Measurements from ENCODE around the gene TPCN1.
A peak's percentile ranks its signal among the peaks of the same experiment; 100 is the strongest.
"Not testable (repeated sequence)": the region's sequence is repeated elsewhere in the genome, so short reads cannot be mapped to it uniquely, and the experiment has no call there.

TPCN1 gene

DNA sequence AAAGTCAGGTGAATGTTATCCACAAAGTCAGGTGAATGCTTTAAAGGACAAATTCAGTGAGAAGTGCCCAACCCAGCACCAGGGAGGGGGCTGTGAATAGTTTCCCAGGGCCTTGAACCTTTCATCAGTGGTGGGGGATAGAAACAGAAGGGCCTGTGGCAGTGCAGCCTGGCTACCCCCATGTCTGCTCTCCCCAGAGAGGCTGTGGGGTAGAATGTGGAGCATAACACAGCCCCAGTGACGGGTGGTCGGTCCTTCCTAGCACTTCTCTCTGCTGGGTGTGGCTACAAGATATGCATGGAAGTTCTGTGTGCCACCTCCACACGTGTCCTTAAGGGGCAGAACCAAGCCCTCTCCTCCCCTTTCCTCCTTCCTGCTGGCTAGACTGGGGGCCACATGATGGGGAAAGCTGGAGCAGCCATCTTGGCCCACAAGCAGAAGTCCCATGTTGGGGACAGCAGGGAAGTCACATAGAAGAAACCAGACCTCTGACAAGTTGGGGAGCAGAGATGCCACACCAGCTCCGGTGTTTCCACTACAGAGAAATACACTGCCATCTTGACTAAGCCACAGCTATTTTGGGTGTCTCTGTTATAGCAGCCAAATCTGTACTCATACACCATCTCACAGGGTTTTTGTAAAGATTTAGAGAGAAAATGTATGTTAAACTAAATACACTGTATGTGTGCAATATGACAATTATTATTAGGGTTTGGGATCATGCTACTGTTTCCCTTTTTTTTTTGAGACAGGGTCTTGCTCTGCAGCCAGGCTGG, 18.8 kb upstream of the TPCN1 start:
- DNase-seq (ENCODE audit: low read depth) = no peak
- no peak overlapping the region for H3K4me3 ChIP-seq (replicated peaks; ENCODE audit: low read depth, low read length)
- TF ChIP-seq, protein P1, sequence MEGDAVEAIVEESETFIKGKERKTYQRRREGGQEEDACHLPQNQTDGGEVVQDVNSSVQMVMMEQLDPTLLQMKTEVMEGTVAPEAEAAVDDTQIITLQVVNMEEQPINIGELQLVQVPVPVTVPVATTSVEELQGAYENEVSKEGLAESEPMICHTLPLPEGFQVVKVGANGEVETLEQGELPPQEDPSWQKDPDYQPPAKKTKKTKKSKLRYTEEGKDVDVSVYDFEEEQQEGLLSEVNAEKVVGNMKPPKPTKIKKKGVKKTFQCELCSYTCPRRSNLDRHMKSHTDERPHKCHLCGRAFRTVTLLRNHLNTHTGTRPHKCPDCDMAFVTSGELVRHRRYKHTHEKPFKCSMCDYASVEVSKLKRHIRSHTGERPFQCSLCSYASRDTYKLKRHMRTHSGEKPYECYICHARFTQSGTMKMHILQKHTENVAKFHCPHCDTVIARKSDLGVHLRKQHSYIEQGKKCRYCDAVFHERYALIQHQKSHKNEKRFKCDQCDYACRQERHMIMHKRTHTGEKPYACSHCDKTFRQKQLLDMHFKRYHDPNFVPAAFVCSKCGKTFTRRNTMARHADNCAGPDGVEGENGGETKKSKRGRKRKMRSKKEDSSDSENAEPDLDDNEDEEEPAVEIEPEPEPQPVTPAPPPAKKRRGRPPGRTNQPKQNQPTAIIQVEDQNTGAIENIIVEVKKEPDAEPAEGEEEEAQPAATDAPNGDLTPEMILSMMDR (IDR thresholded peaks at IDR 0.05; ENCODE audit: low read length, missing control alignments) = no peak

DNA sequence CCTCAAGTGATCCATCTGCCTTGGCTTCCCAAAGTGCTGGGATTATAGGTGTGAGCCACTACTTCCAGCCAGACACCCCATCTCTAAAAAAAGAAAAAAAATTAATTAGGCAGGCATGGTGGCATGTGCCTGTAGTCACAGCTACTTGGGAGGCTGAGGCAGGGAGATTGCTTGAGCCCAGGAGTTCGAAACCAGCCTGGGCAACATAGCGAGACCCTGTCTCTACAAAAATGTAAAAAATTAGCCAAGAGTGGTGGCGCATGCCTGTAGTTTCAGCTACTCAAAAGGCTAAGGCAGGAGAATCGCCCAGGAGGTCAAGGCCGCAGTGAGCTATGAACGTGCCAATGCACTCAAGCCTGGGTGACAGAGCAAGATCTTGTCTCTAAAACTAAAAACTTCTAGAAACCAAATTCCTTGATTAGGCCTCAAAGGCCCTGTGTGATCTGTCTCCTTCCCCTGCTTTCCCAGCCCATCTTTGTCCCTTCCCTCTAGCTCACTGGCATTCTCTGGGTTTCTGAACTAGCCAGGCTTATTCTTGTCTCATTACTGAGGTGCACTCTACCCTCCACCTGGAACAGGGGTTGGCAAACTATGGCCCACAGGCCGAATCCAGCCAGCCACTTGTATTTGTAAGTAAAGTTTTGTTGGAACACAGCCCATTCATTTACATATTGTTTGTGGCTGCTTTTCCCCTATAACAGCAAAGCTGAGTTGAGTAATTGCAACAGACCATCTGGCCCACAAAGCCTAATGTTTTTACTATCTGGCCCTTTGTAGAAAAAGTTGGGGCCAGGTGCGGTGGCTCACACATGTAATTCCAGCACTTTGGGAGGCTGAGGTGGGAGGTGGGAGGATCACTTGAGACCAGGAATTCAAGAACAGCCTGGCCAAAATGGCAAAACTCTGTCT, 17.2 kb upstream of the TPCN1 start:
- peak; percentile 55 for DNase-seq (ENCODE audit: low read depth)
- no peak overlapping the region for H3K4me3 ChIP-seq (replicated peaks; ENCODE audit: low read depth, low read length)
- TF ChIP-seq, protein P1 (IDR thresholded peaks at IDR 0.05; ENCODE audit: low read length, missing control alignments) = no peak

DNA sequence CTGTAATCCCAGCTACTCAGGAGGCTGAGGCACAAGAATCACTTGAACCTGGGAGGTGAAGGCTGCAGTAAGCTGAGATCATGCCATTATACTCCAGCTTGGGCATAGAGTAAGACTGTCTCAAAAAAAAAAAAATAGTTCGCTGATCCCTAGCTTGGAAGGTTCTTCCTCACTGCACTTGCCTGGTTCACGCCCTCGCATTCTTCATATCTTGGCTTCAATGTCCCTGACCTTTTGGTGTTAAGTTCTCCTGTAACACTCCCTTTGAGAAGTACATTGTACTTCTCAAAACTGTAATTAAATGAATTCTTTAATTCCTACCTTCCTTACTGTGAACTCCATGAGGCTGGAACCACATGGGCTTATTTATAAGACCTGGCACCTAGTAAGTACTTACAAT, 16.5 kb upstream of the TPCN1 start:
- no peak overlapping the region for H3K4me3 ChIP-seq (replicated peaks; ENCODE audit: low read depth, low read length)
- no peak for DNase-seq (ENCODE audit: low read depth)
- TF ChIP-seq, protein P1 (IDR thresholded peaks at IDR 0.05; ENCODE audit: low read length, missing control alignments) = no peak

DNA sequence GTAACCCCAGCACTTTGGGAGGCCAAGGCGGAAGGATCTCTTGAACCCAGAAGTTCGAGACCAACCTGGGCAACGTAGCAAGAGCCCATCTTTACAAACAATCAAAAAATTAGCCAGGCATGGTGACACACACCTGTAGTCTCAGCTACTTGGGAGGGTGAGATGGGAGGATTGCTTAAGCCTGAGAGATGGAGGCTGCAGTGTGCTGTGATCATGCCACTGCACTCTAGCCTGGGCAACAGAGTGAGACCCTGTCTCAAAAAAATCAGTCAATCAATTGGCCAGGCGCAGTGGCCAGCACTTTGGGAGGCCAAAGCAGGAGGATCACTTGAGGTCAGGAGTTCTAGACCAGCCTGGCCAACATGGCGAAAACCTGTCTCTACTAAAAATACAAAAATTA, 14.5 kb upstream of the TPCN1 start:
- DNase-seq (ENCODE audit: low read depth); H3K4me3 ChIP-seq (replicated peaks; ENCODE audit: low read depth, low read length): not testable (repeated sequence)

DNA sequence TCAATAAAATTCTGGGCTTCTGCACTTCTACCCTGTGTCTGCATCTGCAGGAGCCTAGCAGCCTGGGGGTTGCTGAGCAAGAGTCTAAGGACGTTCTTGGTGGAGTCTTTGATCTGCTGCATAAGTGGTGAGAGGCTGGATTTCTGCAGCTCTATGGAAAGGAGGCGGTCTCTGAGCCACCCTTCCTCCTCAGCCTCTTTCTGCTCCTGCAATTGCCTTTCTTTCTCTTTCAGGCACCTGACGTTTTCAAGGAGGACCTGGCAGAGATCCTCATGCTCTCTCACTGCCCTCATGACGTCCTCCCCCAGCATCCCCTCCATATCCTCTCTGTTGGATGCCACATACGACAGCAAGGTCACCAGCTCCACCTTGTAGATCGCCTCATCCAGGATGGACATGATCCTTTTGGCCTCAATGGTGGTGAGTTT, 13.6 kb upstream of the TPCN1 start:
- no peak overlapping the region for H3K4me3 ChIP-seq (replicated peaks; ENCODE audit: low read depth, low read length)
- no peak for DNase-seq (ENCODE audit: low read depth)

DNA sequence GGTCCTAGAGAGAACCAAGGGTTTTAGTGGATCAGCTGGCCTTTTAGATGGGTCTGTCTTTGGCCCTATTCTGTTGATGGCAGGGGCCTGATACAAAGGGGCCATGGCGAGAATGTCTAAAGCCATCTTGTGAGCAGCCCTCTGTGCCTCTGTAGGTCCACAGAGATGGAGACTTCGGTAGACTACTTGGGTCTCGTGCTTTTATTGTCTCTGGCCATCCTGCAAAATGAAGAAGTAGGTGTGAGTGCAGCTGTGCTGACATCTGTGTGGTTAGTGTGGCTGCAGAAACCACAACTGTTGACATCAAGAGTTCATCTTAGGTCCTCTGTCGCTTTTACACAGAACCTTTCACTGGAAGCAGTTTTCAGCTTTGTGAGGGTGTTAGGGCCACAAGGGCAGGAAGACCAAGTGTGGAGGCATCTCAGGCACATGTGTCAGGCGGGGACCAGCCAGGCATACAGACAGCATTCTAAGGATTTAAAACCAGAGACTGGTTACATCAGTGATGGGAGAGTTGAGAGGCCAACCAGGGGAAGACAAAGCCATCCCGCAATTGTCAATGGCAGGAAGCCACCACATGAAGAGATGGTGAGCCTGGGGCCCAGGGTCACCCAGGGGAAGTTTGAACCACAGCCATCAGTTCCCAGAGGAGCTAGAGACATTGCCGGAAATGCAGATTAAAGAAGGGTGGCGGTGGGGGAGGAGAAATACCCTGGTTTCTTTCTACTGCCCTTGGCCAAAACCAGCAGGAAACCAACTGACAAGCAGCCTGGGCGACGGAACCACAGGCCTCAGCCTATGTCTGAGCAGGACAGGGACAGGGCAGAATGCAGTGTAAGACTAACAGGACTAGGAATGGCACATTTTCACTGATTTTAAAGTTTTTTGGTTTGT, 13.0 kb upstream of the TPCN1 start:
- no peak overlapping the region for H3K4me3 ChIP-seq (replicated peaks; ENCODE audit: low read depth, low read length)
- TF ChIP-seq, protein P1 (IDR thresholded peaks at IDR 0.05; ENCODE audit: low read length, missing control alignments) = no peak
- peak; percentile 38 for DNase-seq (ENCODE audit: low read depth)

More for the DNA sequence above, 13.6 kb upstream of the TPCN1 start:
- TF ChIP-seq, protein P1 (IDR thresholded peaks at IDR 0.05; ENCODE audit: low read length, missing control alignments) = no peak
